Mammary microvascular endothelial cell (primary cell): ENCODE measurements around the gene RNF186. TPM values are rescaled to one million over a fixed set of nuclear protein-coding genes. Genes with fewer than 3 reads are reported as not detected.

Experiments used
- total RNA-seq: library from RNA; depleted of rRNA; stranded (reverse); fragments of >200 nt; gene quantifications from 2 replicates; pipeline ENCODE4 v1.2.3, GENCODE V29; 2015

Gene RNF186, protein sequence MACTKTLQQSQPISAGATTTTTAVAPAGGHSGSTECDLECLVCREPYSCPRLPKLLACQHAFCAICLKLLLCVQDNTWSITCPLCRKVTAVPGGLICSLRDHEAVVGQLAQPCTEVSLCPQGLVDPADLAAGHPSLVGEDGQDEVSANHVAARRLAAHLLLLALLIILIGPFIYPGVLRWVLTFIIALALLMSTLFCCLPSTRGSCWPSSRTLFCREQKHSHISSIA
- not detected in 2 replicates for total RNA-seq

DNA sequence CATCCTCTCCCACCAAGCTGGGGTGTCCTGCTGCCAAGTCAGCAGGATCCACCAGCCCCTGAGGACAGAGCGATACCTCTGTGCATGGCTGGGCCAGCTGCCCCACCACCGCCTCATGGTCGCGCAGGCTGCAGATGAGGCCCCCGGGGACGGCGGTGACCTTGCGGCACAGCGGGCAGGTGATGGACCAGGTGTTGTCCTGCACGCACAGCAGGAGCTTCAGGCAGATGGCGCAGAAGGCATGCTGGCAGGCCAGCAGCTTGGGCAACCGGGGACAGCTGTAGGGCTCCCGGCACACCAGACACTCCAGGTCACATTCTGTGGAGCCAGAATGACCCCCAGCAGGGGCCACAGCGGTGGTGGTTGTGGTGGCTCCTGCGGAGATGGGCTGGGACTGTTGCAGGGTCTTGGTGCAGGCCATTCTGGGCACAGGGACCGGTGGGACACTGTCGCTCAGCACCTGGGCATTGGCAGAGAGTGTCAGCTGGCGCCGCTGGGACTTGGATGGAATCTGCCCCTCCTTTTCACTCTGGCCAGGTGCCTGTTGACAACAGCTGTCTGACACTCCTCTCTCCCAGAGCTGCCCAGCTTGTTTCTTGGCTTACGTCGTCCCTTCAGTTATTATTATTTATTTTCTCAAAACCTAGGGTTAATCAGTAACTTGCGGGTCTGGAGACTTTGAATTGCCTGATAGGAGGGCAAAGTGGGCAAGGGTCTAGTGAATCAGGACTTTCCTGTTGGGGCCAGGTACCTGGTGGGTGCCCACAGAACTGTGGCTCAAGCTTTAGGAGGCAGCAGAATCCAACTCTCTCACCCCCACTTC, at the start of gene RNF186:
Gene RNF186 (minus strand): TSS at position 603 of the 823 bp plus-strand sequence. CDS start 182 bp downstream, at position 421.

DNA sequence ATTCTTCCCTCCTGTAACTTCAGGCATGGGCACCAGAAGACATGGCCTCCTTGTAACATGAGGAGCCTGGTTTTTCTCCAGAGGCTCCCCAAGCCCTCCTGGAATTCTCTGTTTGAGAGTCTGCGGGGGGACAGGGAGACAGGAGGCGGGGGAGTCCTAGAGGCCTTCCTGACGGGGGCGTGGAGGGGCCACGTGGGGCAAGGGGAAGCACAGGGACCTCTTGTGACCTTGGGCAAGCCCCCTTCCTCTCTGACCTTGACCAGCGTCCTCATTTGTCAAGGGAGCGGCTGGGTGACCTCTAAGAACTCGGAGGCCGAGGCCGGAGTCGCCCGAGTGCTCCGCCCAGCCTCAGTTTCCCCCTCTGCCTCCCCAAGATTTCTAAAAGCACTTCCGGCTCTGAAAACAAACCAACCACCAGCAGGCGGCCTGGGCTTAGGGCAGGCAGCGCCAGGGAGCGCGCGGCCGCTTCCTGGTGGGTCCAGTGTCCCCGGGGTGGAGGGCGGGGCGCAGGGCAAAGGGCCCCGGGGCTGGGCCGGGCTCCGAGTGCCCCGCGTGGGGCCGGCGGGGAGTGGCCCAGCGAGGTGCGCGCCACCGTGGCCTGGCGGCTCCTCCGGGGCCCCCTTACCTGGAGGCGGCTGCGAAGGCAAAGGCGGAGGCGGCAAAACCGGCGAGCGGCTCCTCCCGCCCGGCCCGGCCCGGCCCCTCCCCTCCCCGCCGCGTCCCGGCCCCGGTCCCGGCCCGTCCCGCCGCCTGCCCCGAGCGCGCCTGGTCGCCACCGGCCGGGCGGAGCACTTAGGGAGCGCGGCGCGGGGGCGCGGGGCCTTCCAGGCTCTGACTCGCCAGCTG, 15.6 kb downstream of the RNF186 start, which contains the start of gene TMCO4:
Gene TMCO4 (minus strand): TSS at position 687 of the 846 bp plus-strand sequence. CDS start 19,158 bp downstream, outside the sequence.

Other genes starting within 250 kb of the RNF186 start
- gene NBL1, start 171.0 kb downstream of the RNF186 start, total RNA-seq, result 54.3 and 72.4 TPM in 2 replicates
- gene HTR6, start 150.4 kb downstream of the RNF186 start, total RNA-seq, result not detected in 2 replicates
- gene TMCO4, start 15.4 kb downstream of the RNF186 start, total RNA-seq, result 6.8 and 7.9 TPM in 2 replicates
- 1.8 and 2.1 TPM in 2 replicates for gene OTUD3, start 67.1 kb upstream of the RNF186 start, total RNA-seq
- gene PLA2G2E, start 108.3 kb upstream of the RNF186 start, total RNA-seq, result not detected in 2 replicates
- not detected in 2 replicates for gene PLA2G2A, start 164.3 kb upstream of the RNF186 start, total RNA-seq